Activated naive CD8-positive, alpha-beta T cell treated with anti-CD3 and anti-CD28 coated beads, Interleukin-2, amount 50 U/mL, for 24 hours (primary cell): ENCODE data around the gene DYNC2I2.

Experiments
- ATAC-seq: fragments of 150-1000 bp; cut with Tn5 transposase; one replicate; pipeline ENCODE4 v1.10.0; 2021
- DNase-seq: peaks from one replicate; pipeline ENCODE4 v3.0.0; 2021
- H3K27ac Mint-ChIP-seq: one replicate; pipeline ENCODE4 v1.8.0; 2021; ENCODE audit warnings: mild to moderate bottlenecking, mixed read lengths
- H3K27me3 Mint-ChIP-seq: one replicate; pipeline ENCODE4 v1.8.0; 2021; ENCODE audit warnings: mixed read lengths
- H3K36me3 Mint-ChIP-seq: one replicate; pipeline ENCODE4 v1.8.0; 2021; ENCODE audit warnings: low read depth, mixed read lengths
- H3K4me1 Mint-ChIP-seq: one replicate; pipeline ENCODE4 v1.8.0; 2021; ENCODE audit warnings: mixed read lengths
- H3K4me3 Mint-ChIP-seq: one replicate; pipeline ENCODE4 v1.8.0; 2021; ENCODE audit warnings: mild to moderate bottlenecking, moderate library complexity, mixed read lengths
- H3K9me3 Mint-ChIP-seq: one replicate; pipeline ENCODE4 v1.8.0; 2021; ENCODE audit warnings: mixed read lengths

DYNC2I2 gene

GRCh38 chr9:128624566-128624965 lies 32.1 kb downstream of the DYNC2I2 start:
- H3K9me3 Mint-ChIP-seq, result no peaks in the 10 kb centered on the region
- no peaks in the 10 kb centered on the region for H3K4me1 Mint-ChIP-seq
- no peak for ATAC-seq
- H3K27ac Mint-ChIP-seq, result no peak overlapping the region
- no peaks in the 10 kb centered on the region for H3K27me3 Mint-ChIP-seq
- peaks cover 32% of the 10 kb centered on the region for H3K36me3 Mint-ChIP-seq
- H3K4me3 Mint-ChIP-seq, result no peak overlapping the region
- no peak for DNase-seq

- Mint-ChIP-seq H3K9me3 (no peaks in the 10 kb centered on the region), H3K27ac (no peak overlapping the region), H3K4me3 (no peak overlapping the region), H3K27me3 (no peaks in the 10 kb centered on the region), H3K4me1 (no peaks in the 10 kb centered on the region), H3K36me3 (peaks cover 38% of the 10 kb centered on the region)
- DNase-seq (no peak), ATAC-seq (no peak)
These were observed 34.8 kb downstream of the DYNC2I2 start for GRCh38 chr9:128621730-128622455.

GRCh38 chr9:128619779-128620178 lies 36.9 kb downstream of the DYNC2I2 start:
- Mint-ChIP-seq H3K27me3 (no peaks in the 10 kb centered on the region), H3K4me1 (no peaks in the 10 kb centered on the region), H3K36me3 (peaks cover 34% of the 10 kb centered on the region), H3K4me3 (no peak overlapping the region), H3K27ac (no peak overlapping the region), H3K9me3 (no peaks in the 10 kb centered on the region)
- no peak for ATAC-seq
- no peak for DNase-seq

- Mint-ChIP-seq H3K27ac (no peak overlapping the region), H3K27me3 (no peaks in the 10 kb centered on the region), H3K36me3 (peaks cover 36% of the 10 kb centered on the region), H3K4me1 (no peaks in the 10 kb centered on the region), H3K4me3 (no peak overlapping the region), H3K9me3 (no peaks in the 10 kb centered on the region)
- ATAC-seq (no peak), DNase-seq (no peak)
These were observed 37.5 kb downstream of the DYNC2I2 start for GRCh38 chr9:128619127-128619526.

- DNase-seq (no peak), ATAC-seq (no peak)
- Mint-ChIP-seq H3K36me3 (peaks cover 42% of the 10 kb centered on the region), H3K27me3 (no peaks in the 10 kb centered on the region), H3K4me3 (no peak overlapping the region), H3K4me1 (no peaks in the 10 kb centered on the region), H3K27ac (no peak overlapping the region), H3K9me3 (no peaks in the 10 kb centered on the region)
These were observed 38.7 kb downstream of the DYNC2I2 start for GRCh38 chr9:128617943-128618342.

GRCh38 chr9:128615571-128615970 lies 41.1 kb downstream of the DYNC2I2 start:
- Mint-ChIP-seq H3K4me1 (no peaks in the 10 kb centered on the region), H3K27ac (no peak overlapping the region), H3K27me3 (no peaks in the 10 kb centered on the region), H3K9me3 (no peaks in the 10 kb centered on the region), H3K36me3 (peaks cover 44% of the 10 kb centered on the region), H3K4me3 (no peak overlapping the region)
- no peak for ATAC-seq
- DNase-seq, result no peak

GRCh38 chr9:128614728-128615127 lies 41.9 kb downstream of the DYNC2I2 start:
- H3K36me3 Mint-ChIP-seq, result peaks cover 49% of the 10 kb centered on the region
- no peak for ATAC-seq

GRCh38 chr9:128611600-128612394 lies 44.9 kb downstream of the DYNC2I2 start:
- DNase-seq (no peak), ATAC-seq (no peak)
- Mint-ChIP-seq H3K27ac (no peak overlapping the region), H3K27me3 (no peaks in the 10 kb centered on the region), H3K4me3 (no peak overlapping the region), H3K4me1 (no peaks in the 10 kb centered on the region), H3K9me3 (no peaks in the 10 kb centered on the region), H3K36me3 (peaks cover 51% of the 10 kb centered on the region)

More at GRCh38 chr9:128614728-128615127, 41.9 kb downstream of the DYNC2I2 start:
- no peak overlapping the region for H3K4me3 Mint-ChIP-seq
- no peaks in the 10 kb centered on the region for H3K27me3 Mint-ChIP-seq
- H3K27ac Mint-ChIP-seq, result no peak overlapping the region
- H3K4me1 Mint-ChIP-seq, result no peaks in the 10 kb centered on the region
- DNase-seq, result no peak
- no peaks in the 10 kb centered on the region for H3K9me3 Mint-ChIP-seq

- Mint-ChIP-seq H3K4me3 (no peak overlapping the region), H3K36me3 (peaks cover 48% of the 10 kb centered on the region), H3K27me3 (no peaks in the 10 kb centered on the region), H3K4me1 (no peaks in the 10 kb centered on the region), H3K27ac (no peak overlapping the region), H3K9me3 (no peaks in the 10 kb centered on the region)
- ATAC-seq, result no peak
- DNase-seq, result no peak
These were observed 45.8 kb downstream of the DYNC2I2 start for GRCh38 chr9:128610897-128611296.

GRCh38 chr9:128607642-128608350 lies 48.9 kb downstream of the DYNC2I2 start:
- Mint-ChIP-seq H3K4me3 (no peak overlapping the region), H3K27ac (no peak overlapping the region), H3K4me1 (no peaks in the 10 kb centered on the region), H3K9me3 (no peaks in the 10 kb centered on the region), H3K27me3 (no peaks in the 10 kb centered on the region), H3K36me3 (peaks cover 49% of the 10 kb centered on the region)
- no peak for DNase-seq
- ATAC-seq, result no peak

- Mint-ChIP-seq H3K27me3 (no peaks in the 10 kb centered on the region), H3K4me3 (no peak overlapping the region), H3K4me1 (peaks cover 4% of the 10 kb centered on the region), H3K27ac (no peak overlapping the region), H3K9me3 (no peaks in the 10 kb centered on the region), H3K36me3 (peaks cover 36% of the 10 kb centered on the region)
- ATAC-seq (no peak), DNase-seq (no peak)
These were observed 53.0 kb downstream of the DYNC2I2 start for GRCh38 chr9:128603697-128604096.

- H3K27ac Mint-ChIP-seq, result peak overlapping the region; percentile 22
- peaks cover 38% of the 10 kb centered on the region for H3K36me3 Mint-ChIP-seq
- H3K27me3 Mint-ChIP-seq, result no peaks in the 10 kb centered on the region
- DNase-seq (no peak), ATAC-seq (no peak)
- no peak overlapping the region for H3K4me3 Mint-ChIP-seq
- no peaks in the 10 kb centered on the region for H3K9me3 Mint-ChIP-seq
- H3K4me1 Mint-ChIP-seq, result peaks cover 4% of the 10 kb centered on the region
These were observed 56.5 kb downstream of the DYNC2I2 start for GRCh38 chr9:128600099-128600498.

GRCh38 chr9:128595471-128595870 lies 61.2 kb downstream of the DYNC2I2 start:
- no peak for ATAC-seq
- no peak overlapping the region for H3K4me3 Mint-ChIP-seq
- no peak overlapping the region for H3K27ac Mint-ChIP-seq
- peaks cover 37% of the 10 kb centered on the region for H3K36me3 Mint-ChIP-seq
- peaks cover 4% of the 10 kb centered on the region for H3K4me1 Mint-ChIP-seq
- DNase-seq, result no peak
- no peaks in the 10 kb centered on the region for H3K9me3 Mint-ChIP-seq
- no peaks in the 10 kb centered on the region for H3K27me3 Mint-ChIP-seq

- no peak overlapping the region for H3K27ac Mint-ChIP-seq
These were observed 62.8 kb downstream of the DYNC2I2 start for GRCh38 chr9:128593856-128594255.

GRCh38 chr9:128593039-128593438 lies 63.6 kb downstream of the DYNC2I2 start:
- no peak for ATAC-seq
- H3K36me3 Mint-ChIP-seq, result peaks cover 38% of the 10 kb centered on the region

More at GRCh38 chr9:128593856-128594255, 62.8 kb downstream of the DYNC2I2 start:
- no peak for ATAC-seq
- Mint-ChIP-seq H3K9me3 (no peaks in the 10 kb centered on the region), H3K27me3 (no peaks in the 10 kb centered on the region), H3K4me1 (no peaks in the 10 kb centered on the region), H3K36me3 (peaks cover 37% of the 10 kb centered on the region), H3K4me3 (no peak overlapping the region)
- no peak for DNase-seq

More at GRCh38 chr9:128593039-128593438, 63.6 kb downstream of the DYNC2I2 start:
- no peaks in the 10 kb centered on the region for H3K9me3 Mint-ChIP-seq
- H3K4me1 Mint-ChIP-seq, result peaks cover 2% of the 10 kb centered on the region
- no peak overlapping the region for H3K4me3 Mint-ChIP-seq
- DNase-seq, result no peak
- no peak overlapping the region for H3K27ac Mint-ChIP-seq
- H3K27me3 Mint-ChIP-seq, result no peaks in the 10 kb centered on the region
